Endothelial cell (in vitro differentiated cells): Measurements from ENCODE around the gene POMT2. TPM values are rescaled to one million over a fixed set of nuclear protein-coding genes. Genes with fewer than 3 reads are reported as not detected.

Experiments
- DNase-seq: peaks from one replicate; pipeline ENCODE4 v3.0.0; 2021; ENCODE audit warnings: low spot score
- H3K27ac Mint-ChIP-seq: one replicate; pipeline ENCODE4 v1.8.0; 2021; ENCODE audit warnings: mixed read lengths, inconsistent platforms; ENCODE audit not compliant: unreplicated experiment
- H3K27me3 Mint-ChIP-seq: one replicate; pipeline ENCODE4 v1.8.0; 2021; ENCODE audit warnings: mild to moderate bottlenecking, moderate library complexity, mixed read lengths, inconsistent platforms; ENCODE audit not compliant: unreplicated experiment
- H3K36me3 Mint-ChIP-seq: one replicate; pipeline ENCODE4 v1.8.0; 2021; ENCODE audit warnings: mild to moderate bottlenecking, low read depth, mixed read lengths, inconsistent platforms; ENCODE audit not compliant: unreplicated experiment
- H3K4me1 Mint-ChIP-seq: one replicate; pipeline ENCODE4 v1.8.0; 2021; ENCODE audit warnings: mild to moderate bottlenecking, mixed read lengths, inconsistent platforms; ENCODE audit not compliant: unreplicated experiment
- H3K4me3 Mint-ChIP-seq: one replicate; pipeline ENCODE4 v1.8.0; 2021; ENCODE audit warnings: mild to moderate bottlenecking, mixed read lengths, inconsistent platforms; ENCODE audit not compliant: unreplicated experiment
- H3K9me3 Mint-ChIP-seq: one replicate; pipeline ENCODE4 v1.8.0; 2021; ENCODE audit warnings: mixed read lengths, inconsistent platforms; ENCODE audit not compliant: unreplicated experiment
- total RNA-seq: library from RNA; stranded (reverse); fragmentation: NEBNext Ultra II Directional; extraction: Animal tissue kit (Norgen Biotek cat#: 25700); gene quantifications from one replicate; pipeline ENCODE4 v1.2.1, GENCODE V29; 2021; ENCODE audit not compliant: unreplicated experiment
- TF ChIP-seq, protein P1 (sequence below): fragments of 200-600 bp; sonication (generic); IDR thresholded peaks from one replicate; pipeline ENCODE4 v1.5.0; 2021; ENCODE audit warnings: antibody characterized with exemption; ENCODE audit not compliant: unreplicated experiment

Gene POMT2
- total RNA-seq, 1 donor from 2014 or later = 33.8 TPM

DNA sequence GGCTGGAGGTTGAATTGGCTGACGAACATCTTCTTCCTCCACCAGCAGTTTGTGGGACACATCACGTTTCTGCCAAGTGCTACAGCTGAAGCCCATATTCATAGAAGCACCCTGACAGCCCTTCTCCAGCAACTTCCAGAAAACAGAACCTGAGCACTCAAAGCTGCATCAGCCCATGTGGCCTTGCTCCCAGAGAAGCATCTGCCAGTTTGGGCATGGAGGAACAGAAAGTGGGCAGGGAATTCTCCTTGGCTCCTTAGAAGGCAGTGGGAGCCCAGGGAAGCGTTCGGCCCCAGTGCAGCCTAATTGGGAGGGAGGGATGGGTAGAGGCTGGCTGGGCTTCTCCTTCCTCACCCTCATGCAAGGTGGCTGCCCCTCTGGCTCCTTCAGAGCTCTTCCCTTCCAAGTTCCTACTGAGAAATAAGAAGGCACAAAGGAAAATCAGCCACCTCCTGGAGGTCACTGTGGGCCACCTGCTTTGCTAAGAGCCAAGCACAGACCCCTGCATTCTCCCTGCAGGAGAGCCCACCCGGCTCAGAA lies 45.6 kb downstream of the POMT2 start:
- no peak for DNase-seq
- Mint-ChIP-seq H3K4me1 (peaks cover 3% of the 10 kb centered on the region), H3K4me3 (no peak overlapping the region)

DNA sequence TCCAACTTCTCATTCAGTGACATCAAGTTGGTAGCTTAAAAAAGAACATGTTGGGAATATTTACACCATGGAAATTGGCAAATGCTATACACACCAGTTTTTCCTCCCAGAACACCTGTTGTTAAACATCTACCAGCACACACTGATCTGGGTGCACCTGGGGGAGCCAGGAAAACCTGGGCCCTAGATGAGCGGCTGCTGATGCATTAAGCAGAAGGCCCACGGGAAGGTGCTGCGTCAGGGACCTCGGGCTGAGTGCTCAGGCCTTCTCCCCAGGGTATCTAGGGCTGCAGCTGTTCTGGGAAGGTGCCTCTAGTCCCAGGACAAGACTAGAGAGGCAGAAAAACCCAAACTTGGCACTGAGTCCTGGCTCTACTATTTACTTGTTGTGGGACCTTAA lies 46.9 kb downstream of the POMT2 start:
- TF ChIP-seq, protein P1, sequence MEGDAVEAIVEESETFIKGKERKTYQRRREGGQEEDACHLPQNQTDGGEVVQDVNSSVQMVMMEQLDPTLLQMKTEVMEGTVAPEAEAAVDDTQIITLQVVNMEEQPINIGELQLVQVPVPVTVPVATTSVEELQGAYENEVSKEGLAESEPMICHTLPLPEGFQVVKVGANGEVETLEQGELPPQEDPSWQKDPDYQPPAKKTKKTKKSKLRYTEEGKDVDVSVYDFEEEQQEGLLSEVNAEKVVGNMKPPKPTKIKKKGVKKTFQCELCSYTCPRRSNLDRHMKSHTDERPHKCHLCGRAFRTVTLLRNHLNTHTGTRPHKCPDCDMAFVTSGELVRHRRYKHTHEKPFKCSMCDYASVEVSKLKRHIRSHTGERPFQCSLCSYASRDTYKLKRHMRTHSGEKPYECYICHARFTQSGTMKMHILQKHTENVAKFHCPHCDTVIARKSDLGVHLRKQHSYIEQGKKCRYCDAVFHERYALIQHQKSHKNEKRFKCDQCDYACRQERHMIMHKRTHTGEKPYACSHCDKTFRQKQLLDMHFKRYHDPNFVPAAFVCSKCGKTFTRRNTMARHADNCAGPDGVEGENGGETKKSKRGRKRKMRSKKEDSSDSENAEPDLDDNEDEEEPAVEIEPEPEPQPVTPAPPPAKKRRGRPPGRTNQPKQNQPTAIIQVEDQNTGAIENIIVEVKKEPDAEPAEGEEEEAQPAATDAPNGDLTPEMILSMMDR = no peak
- Mint-ChIP-seq H3K4me1 (peaks cover 5% of the 10 kb centered on the region), H3K9me3 (no peaks in the 10 kb centered on the region), H3K27ac (no peak overlapping the region), H3K27me3 (peaks cover 16% of the 10 kb centered on the region), H3K4me3 (no peak overlapping the region), H3K36me3 (peaks cover 6% of the 10 kb centered on the region)
- DNase-seq = no peak

More for the DNA sequence above, 45.6 kb downstream of the POMT2 start:
- TF ChIP-seq, protein P1 = no peak
- no peak overlapping the region for H3K27ac Mint-ChIP-seq
- no peaks in the 10 kb centered on the region for H3K9me3 Mint-ChIP-seq
- H3K36me3 Mint-ChIP-seq = peaks cover 11% of the 10 kb centered on the region
- H3K27me3 Mint-ChIP-seq = peaks cover 13% of the 10 kb centered on the region

DNA sequence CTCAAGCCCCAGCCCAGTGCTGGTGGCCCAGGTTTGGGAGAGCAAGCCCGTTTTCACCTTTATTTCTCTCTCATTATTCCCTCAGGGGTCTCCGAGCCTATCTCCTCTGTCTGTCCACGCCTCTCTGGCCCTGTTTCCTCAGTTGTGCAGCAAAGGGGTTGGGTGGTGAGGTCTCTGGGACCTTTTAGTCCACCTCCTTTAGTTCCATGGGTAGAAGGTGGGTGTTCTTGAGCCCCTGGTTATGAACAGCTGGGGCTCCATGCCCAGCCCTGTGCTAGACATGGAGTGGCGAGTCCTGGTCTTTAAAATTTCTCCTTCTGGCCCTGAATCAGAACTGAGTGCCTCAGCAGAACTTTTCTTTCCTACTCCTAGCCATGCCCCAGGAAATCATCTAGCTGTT lies 48.4 kb downstream of the POMT2 start:
- H3K4me3 Mint-ChIP-seq = no peak overlapping the region
- peaks cover 10% of the 10 kb centered on the region for H3K36me3 Mint-ChIP-seq
- H3K9me3 Mint-ChIP-seq = no peaks in the 10 kb centered on the region
- H3K27me3 Mint-ChIP-seq = peaks cover 21% of the 10 kb centered on the region
- no peak for DNase-seq
- H3K4me1 Mint-ChIP-seq = peaks cover 5% of the 10 kb centered on the region
- no peak overlapping the region for H3K27ac Mint-ChIP-seq
- TF ChIP-seq, protein P1 = no peak

DNA sequence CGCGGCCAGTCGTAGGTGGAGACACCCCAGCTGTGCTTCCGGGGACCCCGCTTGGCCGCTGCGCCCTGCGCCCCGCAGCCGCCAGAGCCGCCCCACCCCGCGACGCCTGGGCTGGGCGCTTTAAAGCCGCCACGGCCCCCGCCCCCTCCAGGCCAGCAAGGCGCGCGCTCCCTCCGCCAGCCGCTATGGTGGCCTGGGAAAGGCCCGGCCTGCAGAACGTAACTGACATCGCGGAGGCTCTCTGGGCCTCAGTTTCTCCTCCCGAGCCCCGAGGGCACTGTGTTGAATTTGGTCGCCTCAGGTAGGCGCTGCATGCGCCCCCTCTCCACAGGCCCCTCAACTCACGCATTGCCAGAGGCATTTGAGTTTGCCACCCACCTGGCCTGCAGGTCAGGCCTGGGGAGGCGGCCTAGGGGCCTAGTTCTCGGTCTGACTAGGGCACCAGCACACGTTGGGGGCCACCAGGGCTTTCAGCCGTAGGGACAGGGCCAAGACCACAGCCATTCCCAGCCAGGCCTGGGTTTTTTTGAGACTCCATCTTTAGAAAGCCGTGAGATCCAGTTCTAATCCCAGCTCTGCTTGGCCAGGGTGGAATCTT lies 49.5 kb downstream of the POMT2 start, which contains the start of gene NGB:
TSS of gene NGB (minus strand) at position 94 of the 598 bp plus-strand sequence. CDS start 269 bp downstream, outside the sequence.
- H3K36me3 Mint-ChIP-seq = peaks cover 10% of the 10 kb centered on the region
- H3K4me3 Mint-ChIP-seq = peak within 1 kb of the TSS; percentile 4
- TF ChIP-seq, protein P1 = no peak
- DNase-seq = no peak
- peaks cover 21% of the 10 kb centered on the region for H3K27me3 Mint-ChIP-seq
- no peak within 1 kb of the TSS for H3K27ac Mint-ChIP-seq
- H3K9me3 Mint-ChIP-seq = no peaks in the 10 kb centered on the region
- H3K4me1 Mint-ChIP-seq = peaks cover 5% of the 10 kb centered on the region
